ENCODE results near the gene NUDT1.

NUDT1 gene

DNA sequence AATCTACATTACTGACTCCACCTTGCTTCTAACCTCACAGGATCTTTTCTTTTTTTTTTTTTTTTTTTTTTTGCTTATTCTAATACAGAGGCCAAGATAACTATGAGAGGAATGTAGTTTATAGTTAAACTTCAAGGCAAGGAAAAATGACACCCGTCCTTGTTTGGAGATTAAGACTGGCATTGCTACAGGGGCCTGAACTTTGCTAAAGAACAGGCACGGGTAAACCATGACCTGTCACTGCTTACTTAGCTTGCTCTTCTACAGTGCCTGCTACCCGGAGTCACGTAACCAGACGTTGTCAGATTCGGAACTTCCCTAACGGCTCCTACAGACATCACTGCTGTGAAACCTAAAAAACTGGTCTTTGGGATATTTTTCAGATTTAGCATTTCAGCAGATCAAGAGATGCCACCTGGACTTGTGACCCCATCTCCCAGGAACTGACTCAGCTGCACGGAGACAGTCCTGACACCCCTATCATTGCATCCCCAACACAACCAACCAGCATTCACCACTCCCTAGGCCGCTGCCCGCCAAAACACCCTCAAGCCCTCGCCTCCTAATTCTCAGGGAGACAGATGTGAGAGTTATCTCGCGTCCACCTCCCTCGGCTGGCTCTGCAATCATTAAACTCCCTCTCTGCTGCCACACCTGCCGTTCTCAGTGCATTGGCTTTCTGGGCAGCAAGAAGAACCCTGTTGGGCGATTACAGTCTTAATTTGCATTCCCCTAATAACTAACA lies 36.8 kb upstream of the NUDT1 start:
- DNase-seq: no peak

DNA sequence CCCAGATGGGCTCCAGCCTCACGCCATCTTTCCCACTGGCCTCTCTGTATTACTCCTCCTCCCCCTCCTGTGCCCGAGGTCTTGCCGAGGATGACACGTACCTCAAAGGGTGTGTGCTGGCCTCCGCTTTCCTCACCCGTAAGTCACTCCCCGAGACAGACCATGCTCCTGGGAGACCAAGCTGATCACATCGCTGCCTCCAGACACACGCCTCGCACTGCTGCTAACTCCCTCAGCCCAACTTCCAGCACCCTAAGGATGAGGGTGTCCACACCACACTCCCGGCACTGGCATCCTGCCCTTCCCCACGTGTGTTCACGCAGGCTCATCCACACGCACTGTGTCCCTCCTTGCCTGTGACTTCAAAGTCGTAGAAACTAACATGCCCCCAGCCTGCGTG lies 33.3 kb upstream of the NUDT1 start:
- DNase-seq: no peak

DNA sequence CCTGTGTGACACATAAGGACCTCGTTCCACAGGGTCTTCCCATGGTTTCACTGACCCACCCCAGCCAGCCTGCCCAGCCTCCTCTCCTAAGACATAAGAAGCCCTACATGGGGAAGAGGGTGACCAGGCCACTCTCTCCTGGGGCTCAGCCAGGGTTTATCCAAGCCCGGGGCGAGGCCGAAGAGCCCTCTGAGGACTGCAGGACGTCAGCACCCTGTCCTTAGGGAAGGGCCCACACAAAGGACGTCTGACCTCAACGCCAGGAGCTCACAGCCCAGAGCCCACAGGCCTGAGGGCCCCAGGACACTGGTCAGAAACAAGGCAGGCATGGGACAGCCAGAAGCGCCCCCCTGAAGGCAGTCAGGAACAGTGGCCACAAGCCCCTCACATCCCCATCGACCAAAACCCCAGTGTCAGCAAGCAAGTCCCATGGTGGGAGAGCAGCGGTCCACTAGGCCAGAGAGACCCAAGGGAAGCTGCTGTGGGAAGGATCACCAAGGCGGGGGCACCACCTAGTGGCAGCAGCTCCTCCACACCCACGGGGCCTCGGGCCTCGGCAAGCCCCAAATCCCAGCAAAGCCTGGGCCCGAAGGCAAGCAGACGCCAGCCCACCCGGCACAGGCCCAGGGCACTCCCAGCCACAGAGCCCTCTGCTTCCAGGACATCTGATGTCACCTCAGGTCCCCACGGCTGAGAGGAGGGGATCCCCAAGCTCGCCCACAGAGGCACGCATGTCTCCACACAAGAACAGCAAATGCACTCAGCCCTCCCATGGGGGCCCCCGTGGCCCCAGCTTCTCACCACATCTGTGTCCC lies 32.7 kb upstream of the NUDT1 start:
- no peak for DNase-seq

DNA sequence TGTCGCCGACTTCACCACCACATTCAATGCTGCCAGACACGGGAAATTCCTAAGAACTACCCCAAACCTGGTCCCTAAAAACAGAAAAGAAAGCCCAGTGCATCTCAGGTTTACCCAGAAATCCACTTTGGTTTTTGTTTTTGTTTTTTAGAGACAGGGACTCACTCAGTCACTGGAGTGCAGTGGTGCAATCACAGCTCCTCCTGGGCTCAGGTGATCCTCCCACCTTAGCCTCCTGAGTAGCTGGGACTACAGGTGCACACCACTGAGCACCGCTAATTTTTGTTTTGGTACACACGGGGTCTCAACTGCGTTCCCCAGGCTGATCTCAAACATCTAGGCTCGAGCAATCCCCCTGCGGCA lies 32.1 kb upstream of the NUDT1 start:
- no peak for DNase-seq

DNA sequence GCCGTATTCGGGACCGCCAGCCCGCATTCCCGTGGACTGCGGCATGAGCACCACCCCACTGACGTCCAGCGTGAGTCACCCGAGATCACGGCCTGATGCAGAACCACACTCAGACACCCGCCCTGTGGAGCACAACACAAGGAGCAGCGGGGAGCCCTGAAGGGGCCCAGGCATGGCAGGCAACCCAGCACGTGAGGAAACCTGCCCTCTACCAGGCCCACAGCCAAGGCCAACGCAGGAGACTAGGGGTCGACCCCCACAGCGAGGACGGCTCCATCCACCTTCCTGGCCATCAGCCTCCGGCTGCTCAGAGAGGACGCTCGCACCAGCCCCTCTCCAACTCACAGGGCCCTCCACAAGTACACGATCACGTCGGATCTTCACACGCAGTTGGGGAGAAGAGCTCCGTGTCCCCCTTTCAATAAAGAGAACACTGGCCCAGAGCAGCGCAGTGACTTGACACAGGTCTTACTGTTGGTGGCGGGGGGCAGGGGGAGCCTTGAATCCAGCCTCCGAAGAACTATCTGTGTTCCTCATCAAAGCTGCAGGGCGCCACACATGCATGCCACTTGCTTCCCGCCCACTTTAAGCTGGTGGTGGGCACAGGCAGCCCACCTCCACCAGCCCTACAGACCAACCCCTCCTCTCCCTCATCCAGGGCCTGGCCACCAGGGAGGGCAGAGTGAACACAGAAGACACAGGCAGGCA lies 31.3 kb upstream of the NUDT1 start:
- DNase-seq: no peak

DNA sequence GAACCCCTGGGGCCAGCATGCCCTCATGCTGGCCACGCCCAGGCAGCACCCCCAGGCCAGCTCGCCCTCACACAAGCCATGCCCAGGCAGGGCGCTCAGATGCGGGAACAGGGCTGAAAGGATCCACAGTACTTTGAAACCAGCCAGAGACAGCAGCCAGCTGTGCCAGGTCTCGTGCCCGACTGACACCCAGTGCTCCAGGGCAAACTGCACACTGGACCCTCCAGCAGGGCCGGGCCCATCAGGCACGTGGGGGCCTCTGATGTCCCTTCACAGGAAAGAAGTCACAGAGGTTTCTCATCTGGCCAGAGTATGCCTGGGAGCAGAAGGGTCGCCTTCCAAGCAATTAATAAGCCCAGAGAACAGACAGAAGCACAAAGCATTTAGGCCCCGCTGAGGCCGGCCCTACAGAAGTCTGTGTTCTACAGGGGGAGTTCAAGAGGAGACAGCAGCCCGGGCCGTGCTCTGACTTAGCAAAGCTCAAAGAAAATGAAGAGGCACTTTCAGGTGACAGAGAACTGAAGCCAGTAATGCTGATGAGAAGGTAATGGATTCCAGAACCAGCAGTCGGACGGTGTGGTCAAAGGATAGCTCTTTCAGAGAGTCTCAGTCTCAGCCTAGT lies 30.7 kb upstream of the NUDT1 start:
- DNase-seq: no peak

DNA sequence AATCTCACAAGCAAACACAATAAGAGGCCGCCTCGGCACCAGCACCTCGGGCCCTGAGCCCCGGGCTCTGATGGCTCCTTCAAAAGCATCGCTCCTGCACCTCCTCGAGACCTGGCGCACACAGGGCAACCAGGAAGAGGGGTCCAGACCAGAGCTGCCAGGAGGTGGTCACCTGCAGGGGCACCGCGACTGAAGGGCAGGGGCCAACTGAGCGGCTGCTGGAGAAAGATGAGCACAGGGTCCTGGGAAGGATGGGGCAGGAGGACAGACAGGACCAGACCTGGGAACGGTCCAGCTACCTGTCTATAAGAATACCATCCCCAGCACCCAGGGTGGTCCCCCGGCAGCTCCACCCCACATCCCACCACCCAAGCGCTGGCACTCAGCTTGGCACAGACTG lies 30.1 kb upstream of the NUDT1 start:
- DNase-seq: no peak

DNA sequence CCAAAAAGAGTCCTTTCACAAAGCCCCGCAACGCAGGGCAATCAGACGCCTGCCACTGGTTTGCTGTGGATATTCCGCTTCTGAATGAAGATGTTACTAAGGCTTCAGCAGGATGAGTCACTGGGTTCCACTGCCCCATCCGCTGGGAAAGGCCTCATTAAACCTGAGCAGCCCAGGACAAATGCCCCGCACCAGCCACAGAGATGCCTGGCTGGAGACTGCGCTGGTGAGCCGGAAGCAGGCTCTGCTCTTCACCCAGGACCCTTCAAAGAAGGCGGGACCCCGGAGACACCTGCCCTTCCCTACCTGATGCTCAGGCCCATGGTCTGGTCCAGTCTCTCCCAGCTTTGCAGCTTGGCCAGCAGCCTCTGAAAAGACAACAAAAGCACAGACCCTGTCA lies 29.1 kb upstream of the NUDT1 start:
- no peak for DNase-seq

DNA sequence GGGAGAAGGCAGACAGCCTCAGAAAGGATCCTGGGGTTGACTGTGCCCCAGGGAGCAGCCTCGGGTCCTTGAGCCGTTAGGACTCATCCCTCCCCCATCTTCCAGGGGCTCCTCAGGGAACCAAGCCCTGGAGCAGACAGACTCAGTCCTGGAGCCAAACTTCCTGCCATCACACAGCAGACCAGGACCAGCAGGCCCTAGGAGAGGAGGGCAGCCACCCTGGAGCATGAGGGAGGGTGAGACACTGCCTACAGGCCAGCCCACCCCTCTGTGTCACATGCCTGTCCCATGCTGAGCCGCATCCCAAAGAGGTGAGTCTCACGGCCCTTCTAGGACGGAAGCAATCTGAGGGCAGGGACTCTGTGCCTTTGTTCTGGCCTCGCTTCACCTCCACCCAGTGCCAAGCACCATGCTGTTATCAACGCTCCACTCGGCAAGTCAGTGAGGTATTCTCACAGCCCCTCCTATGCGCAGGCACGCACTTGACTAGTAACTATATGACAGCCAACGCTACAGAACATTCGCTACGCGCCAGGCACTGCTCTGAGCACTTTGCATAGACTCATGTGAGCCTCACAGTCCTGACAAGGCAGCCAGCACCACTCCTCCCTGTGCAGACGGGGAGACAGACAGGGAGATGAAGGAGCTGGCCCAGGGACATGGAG lies 28.3 kb upstream of the NUDT1 start:
- DNase-seq: no peak

DNA sequence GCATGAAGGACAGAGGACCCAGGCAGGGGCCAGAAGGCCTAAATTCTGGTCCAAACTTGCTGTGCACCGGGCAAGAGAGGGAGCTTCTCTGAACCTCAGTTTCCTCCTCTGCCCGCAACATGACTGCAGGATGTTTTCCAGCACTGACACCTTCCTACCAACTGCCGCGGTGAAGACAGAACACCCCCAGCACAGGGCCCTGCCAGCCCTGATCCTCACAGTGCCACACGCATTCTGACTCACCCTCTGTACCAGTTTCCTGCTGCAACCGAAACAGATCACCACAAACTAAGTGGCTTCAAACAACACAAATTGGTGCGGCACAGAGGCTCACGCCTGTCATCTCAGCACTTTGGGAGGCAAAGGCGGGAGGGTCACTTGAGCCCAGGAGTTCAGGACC lies 27.4 kb upstream of the NUDT1 start:
- no peak for DNase-seq

DNA sequence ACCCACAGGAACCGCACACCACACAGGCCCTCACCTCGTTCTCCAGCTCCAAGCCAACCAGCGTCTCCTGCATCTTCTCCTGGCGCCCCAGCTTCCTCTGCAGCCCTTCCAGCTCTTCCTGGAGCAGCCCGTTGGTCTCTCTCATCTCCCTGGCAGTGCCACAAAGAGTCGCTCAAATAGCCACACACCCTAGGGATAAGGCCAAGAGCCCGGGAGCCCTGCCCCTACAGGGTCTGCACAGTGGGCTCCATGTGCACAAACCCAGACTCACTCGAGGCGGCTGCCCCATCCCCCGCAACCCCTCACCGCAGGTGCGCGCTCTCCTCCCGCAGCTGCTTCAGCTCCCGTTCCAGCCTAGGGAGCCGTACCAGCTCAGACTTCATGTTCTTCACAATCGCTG lies 26.2 kb upstream of the NUDT1 start:
- DNase-seq: no peak

DNA sequence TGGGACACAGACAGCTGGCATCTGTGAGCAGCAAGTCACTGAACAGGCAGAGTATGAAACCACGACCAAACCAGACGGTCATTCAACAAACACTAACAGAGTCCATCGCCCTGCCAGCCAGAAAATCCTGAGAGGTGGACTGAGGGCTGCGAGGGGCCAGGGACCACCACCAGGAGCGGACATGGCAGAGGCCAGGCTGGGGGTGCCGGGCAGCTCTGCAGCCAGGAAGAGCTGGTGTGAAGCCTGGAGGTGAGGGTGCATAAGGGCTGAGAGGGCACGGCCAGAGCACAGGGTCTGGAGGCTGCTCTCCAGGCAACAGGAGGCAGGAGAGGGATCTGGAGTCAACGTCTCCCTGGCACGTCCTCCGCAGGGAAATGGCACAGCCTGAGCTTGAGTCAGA lies 24.8 kb upstream of the NUDT1 start:
- DNase-seq: no peak

DNA sequence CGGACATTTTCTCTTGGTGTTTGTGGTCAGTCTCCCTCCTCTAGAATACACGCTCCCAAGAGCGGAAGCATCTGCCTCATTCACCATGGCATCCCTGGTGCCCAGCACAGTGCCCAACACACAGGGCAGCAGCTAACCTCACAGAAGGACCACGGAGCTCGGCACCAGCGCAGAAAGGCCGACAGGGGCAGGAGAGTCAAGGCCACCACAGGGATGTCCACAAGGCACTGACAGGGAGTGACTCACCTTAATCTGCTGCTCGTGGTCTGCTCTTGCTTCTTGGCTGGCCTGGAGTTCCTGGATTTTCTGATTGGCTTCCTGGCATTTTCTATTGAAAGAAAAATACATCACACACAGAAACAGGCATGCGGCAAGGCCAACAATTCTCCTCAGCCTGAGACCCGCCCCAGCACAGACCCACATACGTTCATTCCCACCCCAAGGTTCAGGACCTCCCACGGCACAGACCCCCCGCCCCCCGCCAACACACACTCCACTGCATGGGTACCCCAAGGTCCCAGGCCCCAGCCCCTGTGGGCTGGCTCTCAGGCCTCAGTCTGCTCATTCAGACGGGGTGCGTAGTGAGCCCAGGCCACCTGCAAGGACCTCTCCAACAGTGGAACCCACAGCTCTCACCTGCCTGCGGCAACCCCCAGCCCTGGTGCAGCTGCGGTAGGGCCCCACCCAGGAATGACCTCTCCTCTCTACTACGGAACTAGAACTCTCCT lies 24.1 kb upstream of the NUDT1 start:
- no peak for DNase-seq

DNA sequence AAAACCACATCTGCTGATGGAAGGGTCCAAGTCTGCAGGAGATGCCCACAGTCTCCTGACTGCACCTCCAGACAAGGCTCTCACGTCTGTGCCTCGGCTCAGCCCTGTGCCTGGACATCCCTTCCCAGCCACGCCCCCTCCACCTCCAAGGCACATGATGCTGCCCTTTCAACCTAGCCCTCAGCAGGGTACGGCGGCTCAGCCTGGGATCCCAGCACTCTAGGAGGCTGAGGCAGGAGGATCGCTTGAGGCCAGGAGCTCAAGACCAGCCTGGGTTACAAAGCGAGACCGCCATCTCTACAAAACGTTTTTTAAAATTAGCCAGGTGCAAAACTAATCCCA lies 23.6 kb upstream of the NUDT1 start:
- no peak for DNase-seq

DNA sequence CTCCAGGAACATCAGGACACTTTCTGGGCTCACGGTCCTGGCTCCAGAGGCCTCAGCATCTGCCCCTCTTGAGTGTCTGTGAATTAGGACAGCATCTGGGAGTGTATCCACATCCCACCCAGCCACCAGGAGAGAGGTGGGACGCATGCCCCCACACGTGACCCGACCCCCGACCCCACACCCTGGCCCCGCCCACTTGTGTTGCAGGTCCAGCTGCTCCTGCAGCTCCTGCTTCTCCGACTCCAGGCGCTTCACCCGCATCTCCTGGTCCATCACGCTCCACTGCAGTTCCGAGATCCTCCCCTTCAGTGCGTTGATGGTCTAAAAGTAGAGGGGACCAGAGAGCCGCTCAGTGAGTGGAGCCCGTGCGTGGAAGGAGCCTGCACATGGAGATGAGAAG lies 22.9 kb upstream of the NUDT1 start:
- DNase-seq: no peak

DNA sequence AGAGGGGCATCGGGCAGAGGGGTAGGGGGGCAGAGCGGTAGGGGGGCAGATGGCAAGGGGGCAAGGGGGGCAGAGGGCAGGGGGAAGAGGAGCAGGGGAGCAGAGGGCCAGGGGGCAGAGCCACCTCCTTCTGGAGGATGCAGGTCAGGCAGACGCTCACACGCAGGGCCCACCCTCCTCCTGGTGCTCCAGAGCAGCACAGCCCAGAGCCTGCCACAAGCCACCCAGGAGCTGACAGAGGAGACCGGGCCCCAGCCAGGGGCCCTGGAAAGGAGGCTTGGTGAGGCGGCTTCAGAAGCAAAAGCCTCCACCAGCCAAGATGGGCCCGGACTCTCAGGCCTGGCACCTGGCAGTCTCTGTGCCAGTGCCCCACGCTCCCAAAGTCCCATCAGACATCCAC lies 22.4 kb upstream of the NUDT1 start:
- no peak for DNase-seq

DNA sequence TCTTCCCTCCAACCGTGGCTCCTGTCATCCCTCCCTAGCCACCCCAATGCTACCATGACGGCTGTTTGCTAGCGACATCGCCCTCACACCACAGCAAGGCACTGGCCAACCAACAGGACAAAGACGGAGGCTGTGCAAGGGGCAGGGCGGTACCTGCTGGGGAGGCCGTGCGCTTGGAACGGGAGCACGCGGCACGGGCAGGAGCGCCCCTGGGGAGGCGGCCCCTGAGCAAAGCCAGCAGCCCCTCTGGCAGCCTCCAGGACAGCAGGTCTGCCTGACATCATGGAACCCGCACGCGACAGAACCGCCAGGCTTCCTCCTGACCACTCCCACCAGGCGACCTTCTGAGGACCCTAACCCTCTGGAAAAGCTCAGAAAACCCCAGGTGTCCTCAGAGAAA lies 22.0 kb upstream of the NUDT1 start:
- DNase-seq: no peak

DNA sequence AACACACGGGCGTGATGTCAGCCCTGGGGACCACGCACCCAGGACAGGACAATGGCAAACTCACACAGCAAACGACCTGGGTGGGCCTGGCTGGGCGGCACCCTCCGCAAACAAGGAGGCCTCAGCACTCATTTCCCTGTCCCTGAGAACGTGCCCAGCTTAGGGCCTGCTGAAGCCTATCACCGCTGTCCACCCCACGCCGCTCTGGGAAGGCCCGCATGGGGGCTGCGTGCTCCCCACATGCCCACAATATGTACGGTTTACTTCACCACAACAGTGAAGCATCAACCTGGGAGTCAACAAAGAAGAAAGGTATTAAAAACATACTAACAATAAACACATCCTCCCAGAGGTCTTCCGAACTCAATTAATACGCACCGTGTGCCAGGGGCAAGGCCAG lies 21.5 kb upstream of the NUDT1 start:
- DNase-seq: no peak

DNA sequence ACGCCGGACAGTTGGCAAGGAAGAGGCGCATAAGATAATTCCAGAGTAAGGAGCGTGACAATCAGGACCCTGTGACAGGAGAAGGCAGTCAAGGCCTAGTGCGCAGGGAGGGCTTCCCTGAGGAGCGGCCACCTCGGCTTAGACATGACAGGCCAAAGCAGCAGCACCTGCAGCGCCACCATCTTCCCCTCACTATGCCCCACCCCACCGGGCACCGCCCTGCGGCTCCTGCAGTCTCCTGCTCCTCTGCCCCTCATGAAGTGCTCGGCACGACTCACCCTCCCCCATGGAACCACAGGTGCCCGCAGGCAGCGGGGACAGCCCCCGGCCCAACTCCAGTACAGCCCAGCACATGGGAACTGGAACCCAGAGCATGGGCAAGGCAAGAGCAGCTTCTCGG lies 21.1 kb upstream of the NUDT1 start:
- DNase-seq: no peak

DNA sequence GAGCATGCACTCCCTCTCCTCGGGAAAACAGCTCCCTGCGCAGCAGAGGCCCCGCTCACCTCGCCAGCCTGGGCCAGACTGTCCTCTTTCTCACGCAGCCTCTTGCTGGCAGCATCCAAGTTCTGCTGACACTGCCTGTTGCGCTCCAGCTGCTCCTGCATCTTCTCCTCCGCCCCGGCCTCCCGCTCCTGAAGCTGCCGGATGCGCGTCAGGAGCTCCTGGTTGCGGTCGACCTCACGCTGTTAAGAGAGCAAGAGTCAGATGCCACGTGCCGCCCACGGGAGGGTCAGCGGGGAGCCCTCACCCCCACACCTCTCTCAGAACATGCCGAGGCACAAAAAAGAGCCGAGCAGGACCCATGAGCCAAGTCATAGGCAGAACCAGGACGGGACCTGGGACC lies 19.5 kb upstream of the NUDT1 start:
- no peak for DNase-seq

DNA sequence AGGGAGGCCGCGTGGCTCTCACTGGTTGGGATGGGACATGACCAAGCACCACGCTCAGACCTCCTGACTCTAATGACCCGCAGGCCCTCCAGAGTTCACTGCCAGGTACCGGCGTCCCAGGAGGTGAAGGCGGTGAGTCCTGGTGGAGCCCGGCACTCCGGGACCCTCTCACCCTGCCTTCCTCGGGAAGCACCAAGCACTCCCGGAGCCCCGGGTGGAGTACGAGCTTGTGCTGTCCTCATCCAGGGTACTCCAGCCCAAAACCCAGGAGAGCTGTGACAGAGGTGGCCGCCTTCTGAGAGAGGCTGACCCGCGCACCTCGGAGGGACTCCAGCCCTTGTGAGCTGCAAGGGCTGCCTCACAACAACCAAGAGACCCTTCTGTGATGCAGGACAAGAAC lies 18.7 kb upstream of the NUDT1 start:
- DNase-seq: no peak

DNA sequence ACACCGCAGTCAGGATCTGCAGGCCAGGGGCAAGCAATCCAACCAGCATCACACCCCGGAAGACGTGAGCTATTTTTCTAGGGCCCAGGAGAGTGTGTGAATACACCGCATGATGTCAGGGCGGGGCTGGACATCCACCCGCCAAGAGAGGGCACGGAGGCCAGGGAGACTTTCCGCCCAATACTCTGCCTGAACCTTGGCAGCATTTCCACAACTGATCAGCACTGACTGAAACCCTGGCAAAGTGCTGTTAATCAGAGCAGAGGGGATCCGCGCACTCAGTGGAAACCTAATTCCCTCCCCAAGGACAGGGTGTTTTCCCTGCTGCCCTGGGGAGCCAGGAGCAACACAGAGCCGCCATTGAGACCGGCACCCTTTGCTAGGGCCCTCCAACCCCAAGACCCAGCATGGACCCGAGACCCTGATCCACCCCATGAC lies 17.5 kb upstream of the NUDT1 start:
- no peak for DNase-seq

Measured in cerebellar nuclear complex (tissue), 1 donor.